Endodermal cell (in vitro differentiated cells): ENCODE measurements around the gene NRXN3. TPM values are rescaled to one million over a fixed set of nuclear protein-coding genes. Genes with fewer than 3 reads are reported as not detected.

ENCODE experiments used
- DNase-seq: peaks from one replicate; pipeline ENCODE4 v3.0.0-alpha.2; 2017
- H3K27ac ChIP-seq: 2 replicates; pipeline ENCODE4 v1.5.1; 2013; ENCODE audit warnings: mild to moderate bottlenecking, low read depth, low read length, moderate library complexity
- H3K27me3 ChIP-seq: 2 replicates; pipeline ENCODE4 v1.6.1; 2013; ENCODE audit warnings: mild to moderate bottlenecking, low read length, moderate library complexity; ENCODE audit not compliant: insufficient read depth, control insufficient read depth, poor library complexity, severe bottlenecking
- H3K36me3 ChIP-seq: 2 replicates; pipeline ENCODE4 v1.7.0; 2013; ENCODE audit warnings: mild to moderate bottlenecking, low read length, moderate library complexity; ENCODE audit not compliant: control insufficient read depth, insufficient read depth
- H3K4me1 ChIP-seq: one replicate; pipeline ENCODE4 v1.7.0; 2013; ENCODE audit warnings: low read length; ENCODE audit not compliant: control insufficient read depth, insufficient read depth
- H3K4me3 ChIP-seq: 2 replicates; pipeline ENCODE4 v1.5.1; 2013; ENCODE audit warnings: mild to moderate bottlenecking, low read length, moderate library complexity
- H3K9ac ChIP-seq: 2 replicates; pipeline ENCODE4 v1.6.1; 2013; ENCODE audit warnings: mild to moderate bottlenecking, low read length, moderate library complexity; ENCODE audit not compliant: poor library complexity, severe bottlenecking; ENCODE audit errors: extremely low read depth
- H3K9me3 ChIP-seq: 2 replicates; pipeline ENCODE4 v1.6.1; 2013; ENCODE audit warnings: mild to moderate bottlenecking, low read length, moderate library complexity; ENCODE audit not compliant: control insufficient read depth
- H3K27ac Mint-ChIP-seq: 2 replicates; pipeline ENCODE4 v1.8.0; 2020; ENCODE audit warnings: mixed read lengths
- H3K27me3 Mint-ChIP-seq: 2 replicates; pipeline ENCODE4 v1.8.0; 2021; ENCODE audit warnings: mild to moderate bottlenecking, mixed read lengths; ENCODE audit not compliant: insufficient read depth
- H3K36me3 Mint-ChIP-seq: 2 replicates; pipeline ENCODE4 v1.8.0; 2020; ENCODE audit warnings: low read depth, mixed read lengths
- H3K4me1 Mint-ChIP-seq: 2 replicates; pipeline ENCODE4 v1.8.0; 2020; ENCODE audit warnings: mixed read lengths
- H3K4me3 Mint-ChIP-seq: 2 replicates; pipeline ENCODE4 v1.8.0; 2020; ENCODE audit warnings: mild to moderate bottlenecking, moderate library complexity, mixed read lengths
- H3K9me3 Mint-ChIP-seq: 2 replicates; pipeline ENCODE4 v1.8.0; 2020; ENCODE audit warnings: mild to moderate bottlenecking, mixed read lengths
- WGBS, 2 experiments: methylation state at CpG; one replicate each; pipeline versions ENCODE4 v1.1.5 to v1.1.7; 2013; ENCODE audit warnings: missing lambda C conversion rate in 2 of 2, mixed read lengths in 1 of 2; ENCODE audit not compliant: insufficient coverage in 1 of 2, insufficient read length in 1 of 2; 5-methylcytosine and 5-hydroxymethylcytosine counted together
- total RNA-seq, 2 donors: library from RNA; stranded (reverse); fragmentation: NEBNext Ultra II Directional in 1 of 2; extraction: Animal tissue kit (Norgen Biotek cat#: 25700) in 1 of 2; gene quantifications; 2 replicates in 1 of 2; 3 replicates in 1 of 2; pipeline ENCODE4 v1.2.1, GENCODE V29; 2021
- TF ChIP-seq, protein P1 (sequence below): fragments of 200-600 bp; sonication (generic); conservative IDR thresholded peaks from 2 replicates; pipeline ENCODE4 v1.5.0; 2021; ENCODE audit warnings: antibody characterized with exemption, mild to moderate bottlenecking

The NRXN3 gene
- total RNA-seq, 2 donors from 2014 or later = 20.9 to 21.4 TPM

- Mint-ChIP-seq H3K27ac (no peak overlapping the region), H3K9me3 (no peaks in the 10 kb centered on the region), H3K27me3 (no peaks in the 10 kb centered on the region), H3K4me3 (no peak overlapping the region), H3K4me1 (peaks cover 4% of the 10 kb centered on the region), H3K36me3 (no peaks in the 10 kb centered on the region)
- no peaks in the 10 kb centered on the region for H3K36me3 ChIP-seq
- no peak overlapping the region for H3K27ac ChIP-seq
- H3K4me3 ChIP-seq = no peak overlapping the region
- no peaks in the 10 kb centered on the region for H3K9me3 ChIP-seq
- no peaks in the 10 kb centered on the region for H3K27me3 ChIP-seq
- 91 to 100% methylated on average over 1 to 3 of the region's 3 CpGs for WGBS, 2 experiments
- no peak for DNase-seq
- TF ChIP-seq, protein P1, sequence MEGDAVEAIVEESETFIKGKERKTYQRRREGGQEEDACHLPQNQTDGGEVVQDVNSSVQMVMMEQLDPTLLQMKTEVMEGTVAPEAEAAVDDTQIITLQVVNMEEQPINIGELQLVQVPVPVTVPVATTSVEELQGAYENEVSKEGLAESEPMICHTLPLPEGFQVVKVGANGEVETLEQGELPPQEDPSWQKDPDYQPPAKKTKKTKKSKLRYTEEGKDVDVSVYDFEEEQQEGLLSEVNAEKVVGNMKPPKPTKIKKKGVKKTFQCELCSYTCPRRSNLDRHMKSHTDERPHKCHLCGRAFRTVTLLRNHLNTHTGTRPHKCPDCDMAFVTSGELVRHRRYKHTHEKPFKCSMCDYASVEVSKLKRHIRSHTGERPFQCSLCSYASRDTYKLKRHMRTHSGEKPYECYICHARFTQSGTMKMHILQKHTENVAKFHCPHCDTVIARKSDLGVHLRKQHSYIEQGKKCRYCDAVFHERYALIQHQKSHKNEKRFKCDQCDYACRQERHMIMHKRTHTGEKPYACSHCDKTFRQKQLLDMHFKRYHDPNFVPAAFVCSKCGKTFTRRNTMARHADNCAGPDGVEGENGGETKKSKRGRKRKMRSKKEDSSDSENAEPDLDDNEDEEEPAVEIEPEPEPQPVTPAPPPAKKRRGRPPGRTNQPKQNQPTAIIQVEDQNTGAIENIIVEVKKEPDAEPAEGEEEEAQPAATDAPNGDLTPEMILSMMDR = no peak
- no peaks in the 10 kb centered on the region for H3K4me1 ChIP-seq
- no peak overlapping the region for H3K9ac ChIP-seq
These were observed 1031.5 kb downstream of the NRXN3 start for GRCh38 chr14:79201564-79202207.

DNA sequence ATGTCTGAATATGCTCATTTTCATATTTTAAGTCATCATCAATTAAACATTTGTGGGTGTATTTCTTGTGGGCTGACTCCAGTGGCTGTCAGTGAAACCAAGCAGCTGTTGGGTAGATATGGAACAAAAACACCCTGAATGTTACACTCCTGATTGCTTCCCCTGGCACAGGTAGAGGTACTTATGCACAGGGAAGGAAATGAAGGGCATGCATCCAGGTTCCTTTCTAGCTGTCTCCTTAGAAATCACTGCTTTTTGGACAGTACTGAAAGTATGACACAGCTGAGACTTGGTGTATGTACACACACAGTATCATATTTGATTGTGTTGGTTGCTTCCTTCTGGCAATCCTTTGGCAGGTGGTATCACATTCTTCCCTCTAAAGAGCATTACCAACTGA, 1034.4 kb downstream of the NRXN3 start:
- no peaks in the 10 kb centered on the region for H3K36me3 ChIP-seq

GRCh38 chr14:79209418-79209817, 1039.2 kb downstream of the NRXN3 start:
- H3K4me1 ChIP-seq = no peaks in the 10 kb centered on the region
- no peak overlapping the region for H3K9ac ChIP-seq
- TF ChIP-seq, protein P1 = no peak
- Mint-ChIP-seq H3K27me3 (peaks cover 7% of the 10 kb centered on the region), H3K27ac (no peak overlapping the region), H3K4me1 (peaks cover 2% of the 10 kb centered on the region), H3K36me3 (no peaks in the 10 kb centered on the region), H3K4me3 (no peak overlapping the region), H3K9me3 (no peaks in the 10 kb centered on the region)
- no peak overlapping the region for H3K4me3 ChIP-seq
- H3K36me3 ChIP-seq = no peaks in the 10 kb centered on the region
- WGBS, 2 experiments = 90% methylated on average over 2 of the region's 2 CpGs; no CpG with 5 or more reads in 1 of the 2 experiments
- no peak overlapping the region for H3K27ac ChIP-seq
- H3K27me3 ChIP-seq = no peaks in the 10 kb centered on the region
- no peaks in the 10 kb centered on the region for H3K9me3 ChIP-seq
- DNase-seq = no peak

More for the DNA sequence above, 1034.4 kb downstream of the NRXN3 start:
- H3K27ac ChIP-seq = no peak overlapping the region
- Mint-ChIP-seq H3K4me3 (no peak overlapping the region), H3K4me1 (peaks cover 6% of the 10 kb centered on the region), H3K36me3 (no peaks in the 10 kb centered on the region), H3K27ac (no peak overlapping the region), H3K9me3 (no peaks in the 10 kb centered on the region), H3K27me3 (peaks cover 3% of the 10 kb centered on the region)
- H3K9me3 ChIP-seq = no peaks in the 10 kb centered on the region
- no peak for DNase-seq
- H3K4me1 ChIP-seq = no peaks in the 10 kb centered on the region
- TF ChIP-seq, protein P1 = no peak
- H3K4me3 ChIP-seq = no peak overlapping the region
- H3K27me3 ChIP-seq = no peaks in the 10 kb centered on the region
- no peak overlapping the region for H3K9ac ChIP-seq
